Measurements from ENCODE around the gene CPT1B. TPM values are rescaled to one million over a fixed set of nuclear protein-coding genes. Genes with fewer than 3 reads are reported as not detected.
"Not testable (repeated sequence)": the region's sequence is repeated elsewhere in the genome, so short reads cannot be mapped to it uniquely, and the experiment has no call there.

Gene CPT1B
- total RNA-seq, 2 donors from 2014 or later: 83.5 to 105 TPM

DNA sequence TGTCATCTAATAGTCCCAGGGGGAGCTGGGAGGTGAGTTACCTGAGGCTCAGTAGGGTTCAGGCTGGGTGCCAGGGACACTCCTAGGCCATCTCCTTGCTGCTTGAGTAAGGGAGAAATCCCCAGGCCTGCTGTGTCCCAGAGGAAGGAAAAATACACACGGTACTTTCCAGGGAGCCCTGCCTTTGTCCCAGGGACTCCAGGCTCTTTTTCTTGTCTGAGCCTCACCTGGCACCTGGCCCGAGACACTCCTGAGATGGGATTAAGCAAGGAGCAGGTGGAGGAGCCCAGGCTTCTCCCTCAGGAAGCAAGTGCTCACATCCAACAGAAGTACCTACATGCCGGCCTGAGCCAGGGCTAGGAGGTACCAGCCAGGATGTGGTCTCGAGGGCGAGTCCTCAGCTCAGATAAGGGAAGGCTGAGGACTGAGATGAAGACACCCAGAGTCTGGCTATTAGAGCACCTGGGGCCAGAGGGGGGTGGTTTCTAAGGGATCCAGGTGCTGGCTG lies 33.4 kb downstream of the CPT1B start:
- no peak for DNase-seq

GRCh38 chr22:50544078-50544745 lies 34.0 kb downstream of the CPT1B start:
- WGBS, 2 experiments (ENCODE audit: insufficient coverage in 1 of 2, insufficient read length in 1 of 2): 14% methylated on average over 30 to 52 of the region's 52 CpGs
- no peak overlapping the region for H3K27ac ChIP-seq (ENCODE audit: low read depth, low read length)

More for the DNA sequence above, 33.4 kb downstream of the CPT1B start:
- Mint-ChIP-seq H3K27me3 (ENCODE audit: insufficient read depth) (peaks cover 13% of the 10 kb centered on the region), H3K27ac (no peak overlapping the region), H3K4me1 (peaks cover 8% of the 10 kb centered on the region), H3K4me3 (no peak overlapping the region), H3K36me3 (ENCODE audit: low read depth) (no peaks in the 10 kb centered on the region), H3K9me3 (no peaks in the 10 kb centered on the region)
- 88 to 100% methylated on average over 3 to 5 of the region's 5 CpGs for WGBS, 2 experiments (ENCODE audit: insufficient coverage in 1 of 2, insufficient read length in 1 of 2)
- no peak overlapping the region for H3K9ac ChIP-seq (ENCODE audit: extremely low read depth, low read length, poor library complexity, severe bottlenecking)
- no peak overlapping the region for H3K27ac ChIP-seq (ENCODE audit: low read depth, low read length)
- no peaks in the 10 kb centered on the region for H3K9me3 ChIP-seq (ENCODE audit: control insufficient read depth, low read length)
- peaks cover 14% of the 10 kb centered on the region for H3K27me3 ChIP-seq (ENCODE audit: control insufficient read depth, insufficient read depth, low read length, poor library complexity, severe bottlenecking)
- H3K36me3 ChIP-seq (ENCODE audit: control insufficient read depth, insufficient read depth, low read length): no peaks in the 10 kb centered on the region
- H3K4me1 ChIP-seq (ENCODE audit: control insufficient read depth, insufficient read depth, low read length): no peaks in the 10 kb centered on the region
- H3K4me3 ChIP-seq (ENCODE audit: low read length): no peak overlapping the region
- TF ChIP-seq CTCF (conservative IDR thresholded peaks at IDR 0.05): no peak

GRCh38 chr22:50542416-50542927 lies 35.8 kb downstream of the CPT1B start:
- no peak overlapping the region for H3K4me3 ChIP-seq (ENCODE audit: low read length)
- no peak overlapping the region for H3K27ac Mint-ChIP-seq
- no peaks in the 10 kb centered on the region for H3K9me3 Mint-ChIP-seq
- no peak for DNase-seq
- no peaks in the 10 kb centered on the region for H3K36me3 ChIP-seq (ENCODE audit: control insufficient read depth, insufficient read depth, low read length)
- H3K4me1 ChIP-seq (ENCODE audit: control insufficient read depth, insufficient read depth, low read length): no peaks in the 10 kb centered on the region
- peaks cover 21% of the 10 kb centered on the region for H3K27me3 ChIP-seq (ENCODE audit: control insufficient read depth, insufficient read depth, low read length, poor library complexity, severe bottlenecking)
- no peak overlapping the region for H3K9ac ChIP-seq (ENCODE audit: extremely low read depth, low read length, poor library complexity, severe bottlenecking)
- no peaks in the 10 kb centered on the region for H3K36me3 Mint-ChIP-seq (ENCODE audit: low read depth)
- WGBS, 2 experiments (ENCODE audit: insufficient coverage in 1 of 2, insufficient read length in 1 of 2): 96 to 97% methylated on average over 19 of the region's 19 CpGs
- peak; percentile 29 for TF ChIP-seq CTCF (conservative IDR thresholded peaks at IDR 0.05)
- peaks cover 18% of the 10 kb centered on the region for H3K27me3 Mint-ChIP-seq (ENCODE audit: insufficient read depth)
- H3K9me3 ChIP-seq (ENCODE audit: control insufficient read depth, low read length): no peaks in the 10 kb centered on the region
- H3K4me1 Mint-ChIP-seq: peaks cover 8% of the 10 kb centered on the region
- H3K4me3 Mint-ChIP-seq: no peak overlapping the region
- H3K27ac ChIP-seq (ENCODE audit: low read depth, low read length): no peak overlapping the region

More at GRCh38 chr22:50544078-50544745, 34.0 kb downstream of the CPT1B start:
- Histone ChIP-seq H3K4me3 (ENCODE audit: low read length) (no peak overlapping the region), H3K9ac (ENCODE audit: extremely low read depth, low read length, poor library complexity, severe bottlenecking) (no peak overlapping the region), H3K36me3 (ENCODE audit: control insufficient read depth, insufficient read depth, low read length) (no peaks in the 10 kb centered on the region), H3K9me3 (ENCODE audit: control insufficient read depth, low read length) (no peaks in the 10 kb centered on the region), H3K27me3 (ENCODE audit: control insufficient read depth, insufficient read depth, low read length, poor library complexity, severe bottlenecking) (peaks cover 14% of the 10 kb centered on the region), H3K4me1 (ENCODE audit: control insufficient read depth, insufficient read depth, low read length) (no peaks in the 10 kb centered on the region)
- no peak overlapping the region for H3K4me3 Mint-ChIP-seq
- DNase-seq: peak; percentile 95
- H3K36me3 Mint-ChIP-seq (ENCODE audit: low read depth): no peaks in the 10 kb centered on the region
- H3K27ac Mint-ChIP-seq: no peak overlapping the region
- H3K4me1 Mint-ChIP-seq: peaks cover 8% of the 10 kb centered on the region
- TF ChIP-seq CTCF (conservative IDR thresholded peaks at IDR 0.05): peak; percentile 80
- no peaks in the 10 kb centered on the region for H3K9me3 Mint-ChIP-seq
- H3K27me3 Mint-ChIP-seq (ENCODE audit: insufficient read depth): peaks cover 13% of the 10 kb centered on the region

- not testable (repeated sequence) for H3K9ac ChIP-seq (ENCODE audit: extremely low read depth, low read length, poor library complexity, severe bottlenecking); H3K27ac Mint-ChIP-seq; H3K36me3 Mint-ChIP-seq (ENCODE audit: low read depth); H3K4me1 ChIP-seq (ENCODE audit: control insufficient read depth, insufficient read depth, low read length); DNase-seq; H3K4me3 Mint-ChIP-seq; H3K4me1 Mint-ChIP-seq; H3K9me3 ChIP-seq (ENCODE audit: control insufficient read depth, low read length); H3K9me3 Mint-ChIP-seq; H3K36me3 ChIP-seq (ENCODE audit: control insufficient read depth, insufficient read depth, low read length); H3K4me3 ChIP-seq (ENCODE audit: low read length); H3K27ac ChIP-seq (ENCODE audit: low read depth, low read length)
- H3K27me3 Mint-ChIP-seq (ENCODE audit: insufficient read depth): peaks cover 18% of the 10 kb centered on the region
- 87 to 91% methylated on average over 3 to 5 of the region's 5 CpGs for WGBS, 2 experiments (ENCODE audit: insufficient coverage in 1 of 2, insufficient read length in 1 of 2)
- peaks cover 23% of the 10 kb centered on the region for H3K27me3 ChIP-seq (ENCODE audit: control insufficient read depth, insufficient read depth, low read length, poor library complexity, severe bottlenecking)
Observed at GRCh38 chr22:50541667-50542026, 36.6 kb downstream of the CPT1B start.

Data from endodermal cell (in vitro differentiated cells).